ENCODE data around the gene MAML3.

MAML3 gene

GRCh38 chr4:140105436-140105835, 48.5 kb downstream of the MAML3 start:
- in situ Hi-C loops (cut with MboI; ENCODE audit: low sequenced_read_pairs): no loop called here

- in situ Hi-C loops (cut with MboI; ENCODE audit: low sequenced_read_pairs): no loop called here
Observed at GRCh38 chr4:140103676-140104075, 50.3 kb downstream of the MAML3 start.

GRCh38 chr4:140102421-140102820, 51.6 kb downstream of the MAML3 start:
- in situ Hi-C loops (cut with MboI; ENCODE audit: low sequenced_read_pairs): no loop called here

- in situ Hi-C loops (cut with MboI; ENCODE audit: low sequenced_read_pairs): no loop called here
Observed at GRCh38 chr4:140100771-140101170, 53.2 kb downstream of the MAML3 start.

- in situ Hi-C loops (cut with MboI; ENCODE audit: low sequenced_read_pairs): no loop called here
Observed at GRCh38 chr4:140099983-140100382, 54.0 kb downstream of the MAML3 start.

GRCh38 chr4:140098455-140099160, 55.4 kb downstream of the MAML3 start:
- in situ Hi-C loops (cut with MboI; ENCODE audit: low sequenced_read_pairs): no loop called here

- in situ Hi-C loops (cut with MboI; ENCODE audit: low sequenced_read_pairs): no loop called here
Observed at GRCh38 chr4:140097572-140097971, 56.4 kb downstream of the MAML3 start.

GRCh38 chr4:140096921-140097320, 57.1 kb downstream of the MAML3 start:
- in situ Hi-C loops (cut with MboI; ENCODE audit: low sequenced_read_pairs): no loop called here

- in situ Hi-C loops (cut with MboI; ENCODE audit: low sequenced_read_pairs): no loop called here
Observed at GRCh38 chr4:140096483-140096861, 57.5 kb downstream of the MAML3 start.

GRCh38 chr4:140095694-140096482, 58.1 kb downstream of the MAML3 start:
- in situ Hi-C loops (cut with MboI; ENCODE audit: low sequenced_read_pairs): no loop called here

GRCh38 chr4:140094438-140095420, 59.3 kb downstream of the MAML3 start:
- in situ Hi-C loops (cut with MboI; ENCODE audit: low sequenced_read_pairs): no loop called here

GRCh38 chr4:140092094-140092851, 61.7 kb downstream of the MAML3 start:
- in situ Hi-C loops (cut with MboI; ENCODE audit: low sequenced_read_pairs): no loop called here

GRCh38 chr4:140091305-140091704, 62.7 kb downstream of the MAML3 start:
- in situ Hi-C loops (cut with MboI; ENCODE audit: low sequenced_read_pairs): no loop called here

- in situ Hi-C loops (cut with MboI; ENCODE audit: low sequenced_read_pairs): no loop called here
Observed at GRCh38 chr4:140090215-140090731, 63.7 kb downstream of the MAML3 start.

- in situ Hi-C loops (cut with MboI; ENCODE audit: low sequenced_read_pairs): no loop called here
Observed at GRCh38 chr4:140089216-140089615, 64.8 kb downstream of the MAML3 start.

- in situ Hi-C loops (cut with MboI; ENCODE audit: low sequenced_read_pairs): no loop called here
Observed at GRCh38 chr4:140088323-140088967, 65.5 kb downstream of the MAML3 start.

- in situ Hi-C loops (cut with MboI; ENCODE audit: low sequenced_read_pairs): no loop called here
Observed at GRCh38 chr4:140085881-140086280, 68.1 kb downstream of the MAML3 start.

GRCh38 chr4:140085062-140085622, 68.8 kb downstream of the MAML3 start:
- in situ Hi-C loops (cut with MboI; ENCODE audit: low sequenced_read_pairs): no loop called here

- in situ Hi-C loops (cut with MboI; ENCODE audit: low sequenced_read_pairs): no loop called here
Observed at GRCh38 chr4:140084385-140084784, 69.6 kb downstream of the MAML3 start.

Measured in HL-60/S4 treated with phorbol 12-myristate 13-acetate at 8.2 ng/mL for 4 days and 3 days (cell line).